Measurements from ENCODE around the gene CHAD.

DNA sequence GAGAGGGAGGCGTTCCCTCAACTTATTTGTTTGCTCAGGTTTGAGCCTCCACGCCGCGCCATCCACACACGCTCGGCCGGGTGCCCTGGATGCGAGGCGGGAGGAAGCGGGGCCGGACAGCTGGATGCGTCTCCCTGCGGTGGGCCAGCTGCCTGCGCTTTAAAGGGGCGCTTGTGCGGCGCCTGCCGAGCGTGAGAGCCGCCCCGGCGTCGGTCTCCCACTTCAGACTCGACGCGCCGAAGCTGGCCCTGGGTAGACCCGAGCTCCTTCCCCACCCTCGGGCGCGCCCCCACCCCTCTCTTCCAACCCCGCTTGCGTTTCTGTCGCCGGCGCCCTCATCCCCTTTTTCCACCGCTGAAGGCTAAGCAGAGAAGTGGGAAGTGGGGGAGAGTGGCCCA lies 527 bp upstream of the CHAD start:
- no peak for TF ChIP-seq EZH2phosphoT487 (IDR thresholded peaks at IDR 0.05; ENCODE audit: insufficient read depth, low read depth)
- TF ChIP-seq EZH2 (IDR thresholded peaks at IDR 0.05; ENCODE audit: insufficient read depth, poor library complexity, severe bottlenecking): no peak
